Measurements from ENCODE around the gene USP4. TPM values are rescaled to one million over a fixed set of nuclear protein-coding genes. Genes with fewer than 3 reads are reported as not detected.

The USP4 gene
- total RNA-seq, 1 experiment from 2014 or later: 31.7 TPM

- TF ChIP-seq CTCF (IDR thresholded peaks at IDR 0.05 in 2 of 3, conservative IDR thresholded peaks at IDR 0.05 in 1 of 3; ENCODE audit: borderline replicate concordance in 1 of 3, insufficient read depth in 1 of 3, low read depth in 2 of 3, low read length in 2 of 3) (no peak), FOSL1 (IDR thresholded peaks at IDR 0.05; ENCODE audit: low read depth) (no peak), ZNF274 (IDR thresholded peaks at IDR 0.05; ENCODE audit: low read depth, low read length) (no peak)
These were observed 45.8 kb upstream of the USP4 start (continued) for GRCh38 chr3:49385617-49386016.

GRCh38 chr3:49383387-49383786 lies 43.5 kb upstream of the USP4 start:
- intact Hi-C loops (cut with micrococcal nuclease): no loop called here
- RAD21 ChIA-PET (ENCODE audit: low non-redundant PET in 1 of 2, low total read pairs in 2 of 2, uncharacterized antibody in 2 of 2, unreplicated experiment in 2 of 2): no interaction called here
- POLR2A ChIA-PET: no interaction called here
- no peaks in the 10 kb centered on the region for H3K27me3 ChIP-seq (ENCODE audit: insufficient read depth, low read length)
- BruUV-seq (replicated peaks): no TSS peak
- TF ChIP-seq POLR2A (IDR thresholded peaks at IDR 0.05; ENCODE audit: borderline replicate concordance, extremely low read depth, insufficient read depth, insufficient read length) (no peak), CEBPB (IDR thresholded peaks at IDR 0.05; ENCODE audit: low read depth) (no peak), YY1 (IDR thresholded peaks at IDR 0.05; ENCODE audit: extremely low read depth, insufficient replicate concordance, low read depth, low read length) (no peak), SIN3A (IDR thresholded peaks at IDR 0.05; ENCODE audit: low read depth) (no peak), SRF (IDR thresholded peaks at IDR 0.05; ENCODE audit: low read depth) (no peak), TCF7L2 (IDR thresholded peaks at IDR 0.05; ENCODE audit: borderline replicate concordance, extremely low read depth, insufficient read depth, insufficient read length) (no peak), MAX (IDR thresholded peaks at IDR 0.05) (no peak), SP1 (IDR thresholded peaks at IDR 0.05; ENCODE audit: low read depth) (no peak)
- no peak overlapping the region for H3K9ac ChIP-seq (ENCODE audit: low read length)
- H3K4me2 ChIP-seq (ENCODE audit: low read length): no peak overlapping the region
- CTCF ChIA-PET: no interaction called here
- no peaks in the 10 kb centered on the region; a peak in 1 of 4 replicates for H3K36me3 ChIP-seq (ENCODE audit: control insufficient read depth in 1 of 2, insufficient read depth in 2 of 2, low read length in 2 of 2)
- H3K9me2 ChIP-seq (ENCODE audit: insufficient read depth): no peaks in the 10 kb centered on the region
- peaks cover 99% of the 10 kb centered on the region for H3K79me2 ChIP-seq (ENCODE audit: insufficient read depth, low read length)
- DNase-seq (ENCODE audit: low read depth, low spot score) (no peak), ATAC-seq (no peak)
- H3K9me3 ChIP-seq (ENCODE audit: control insufficient read depth in 1 of 2, insufficient read depth in 1 of 2, low read depth in 1 of 2, low read length in 2 of 2): no peaks in the 10 kb centered on the region
- peaks cover 18 to 31% of the 10 kb centered on the region in 2 experiments for H3K4me1 ChIP-seq (ENCODE audit: control insufficient read depth in 1 of 2, insufficient read depth in 2 of 2, low read length in 2 of 2)
- no peak overlapping the region for H3K4me3 ChIP-seq (replicated peaks in 1 of 2; ENCODE audit: low read depth in 1 of 2, low read length in 2 of 2)
- H4K20me1 ChIP-seq (ENCODE audit: insufficient read depth): peaks cover 30% of the 10 kb centered on the region; the same call in 1 of the 2 replicates
- H3K27ac ChIP-seq (ENCODE audit: low read depth, low read length): no peak overlapping the region
- no peak overlapping the region for H2AFZ ChIP-seq (ENCODE audit: low read depth, low read length, poor library complexity, severe bottlenecking)
